Measurements from ENCODE around the gene FAM118B.

GRCh38 chr11:126163074-126163700 is 48.4 kb upstream of the FAM118B start:
- TF ChIP-seq, protein P1, sequence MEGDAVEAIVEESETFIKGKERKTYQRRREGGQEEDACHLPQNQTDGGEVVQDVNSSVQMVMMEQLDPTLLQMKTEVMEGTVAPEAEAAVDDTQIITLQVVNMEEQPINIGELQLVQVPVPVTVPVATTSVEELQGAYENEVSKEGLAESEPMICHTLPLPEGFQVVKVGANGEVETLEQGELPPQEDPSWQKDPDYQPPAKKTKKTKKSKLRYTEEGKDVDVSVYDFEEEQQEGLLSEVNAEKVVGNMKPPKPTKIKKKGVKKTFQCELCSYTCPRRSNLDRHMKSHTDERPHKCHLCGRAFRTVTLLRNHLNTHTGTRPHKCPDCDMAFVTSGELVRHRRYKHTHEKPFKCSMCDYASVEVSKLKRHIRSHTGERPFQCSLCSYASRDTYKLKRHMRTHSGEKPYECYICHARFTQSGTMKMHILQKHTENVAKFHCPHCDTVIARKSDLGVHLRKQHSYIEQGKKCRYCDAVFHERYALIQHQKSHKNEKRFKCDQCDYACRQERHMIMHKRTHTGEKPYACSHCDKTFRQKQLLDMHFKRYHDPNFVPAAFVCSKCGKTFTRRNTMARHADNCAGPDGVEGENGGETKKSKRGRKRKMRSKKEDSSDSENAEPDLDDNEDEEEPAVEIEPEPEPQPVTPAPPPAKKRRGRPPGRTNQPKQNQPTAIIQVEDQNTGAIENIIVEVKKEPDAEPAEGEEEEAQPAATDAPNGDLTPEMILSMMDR (IDR thresholded peaks at IDR 0.05; ENCODE audit: poor library complexity) = no peak
- TF ChIP-seq EZH2 (IDR thresholded peaks at IDR 0.05; ENCODE audit: borderline replicate concordance) = no peak
- no peak for TF ChIP-seq EZH2phosphoT487 (IDR thresholded peaks at IDR 0.05; ENCODE audit: low read depth, severe bottlenecking, unreplicated experiment)
